Stimulated activated CD4-positive, alpha-beta T cell treated with anti-CD3 and anti-CD28 coated beads, Interleukin-12 subunit alpha, Interleukin-12 subunit beta, amount 100 ng/mL, for 48 hours (primary cell): ENCODE results near the gene C11orf86.
"Not testable (repeated sequence)": the region's sequence is repeated elsewhere in the genome, so short reads cannot be mapped to it uniquely, and the experiment has no call there.

Experiments used
- DNase-seq, 3 donors: peaks; one replicate each; pipeline ENCODE4 v3.0.0-alpha.2; 2020; ENCODE audit warnings: low read depth in 2 of 3, low spot score in 1 of 3

C11orf86 gene

GRCh38 chr11:66987924-66988637 is 13.0 kb downstream of the C11orf86 start:
- no peak for DNase-seq

DNA sequence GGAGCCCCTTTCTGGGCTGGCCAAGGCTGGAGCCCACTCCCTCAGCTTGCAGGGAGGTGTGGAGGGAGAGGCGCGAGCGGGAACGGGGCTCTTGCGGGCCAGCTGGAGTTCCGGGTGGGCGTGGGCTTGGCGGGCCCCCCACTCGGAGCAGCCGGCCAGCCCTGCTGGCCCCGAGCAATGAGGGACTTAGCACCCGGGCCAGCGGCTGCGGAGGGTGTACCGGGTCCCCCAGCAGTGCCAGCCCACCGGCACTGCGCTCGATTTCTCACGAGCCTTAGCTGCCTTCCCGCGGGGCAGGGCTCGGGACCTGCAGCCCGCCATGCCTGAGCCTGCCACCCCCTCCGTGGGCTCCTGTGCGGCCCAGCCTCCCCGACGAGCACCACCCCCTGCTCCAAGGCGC is 13.6 kb downstream of the C11orf86 start:
- DNase-seq: not testable (repeated sequence)

GRCh38 chr11:66989360-66989759 is 14.3 kb downstream of the C11orf86 start:
- DNase-seq: not testable (repeated sequence)

- DNase-seq: no peak
These were observed 16.9 kb downstream of the C11orf86 start for GRCh38 chr11:66992041-66992440.

DNA sequence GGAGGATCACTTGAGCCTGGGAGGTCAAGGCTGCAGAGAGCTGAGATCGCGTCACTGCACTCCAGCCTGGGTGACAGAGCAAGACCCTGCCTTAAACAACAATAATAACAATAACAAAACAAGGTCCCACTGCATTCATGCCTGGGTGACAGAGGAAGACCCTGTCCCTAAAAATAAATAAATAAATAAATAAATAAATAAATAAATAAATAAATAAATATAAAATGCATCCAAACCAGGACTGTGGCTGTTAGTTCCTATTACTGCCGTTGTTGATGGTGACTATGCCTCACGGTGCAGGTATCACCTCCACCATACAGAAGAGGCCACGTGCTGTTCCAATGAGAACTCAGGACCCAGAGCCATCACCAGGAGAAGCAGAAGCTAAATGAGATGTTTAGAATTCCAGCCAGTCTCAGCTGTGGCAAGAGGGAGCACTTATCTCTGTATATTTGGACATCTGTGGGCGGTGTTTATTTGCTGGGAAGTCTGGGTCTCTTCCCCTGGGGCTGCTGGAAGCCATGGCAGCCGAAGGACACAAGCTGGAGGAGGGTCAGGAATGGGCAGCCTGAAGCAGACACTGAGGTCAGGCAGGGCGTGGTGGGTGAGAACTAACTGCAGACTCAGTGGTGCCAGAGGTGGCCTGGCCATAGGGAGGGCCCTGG is 21.6 kb downstream of the C11orf86 start:
- DNase-seq: no peak

GRCh38 chr11:66999555-66999954 is 24.5 kb downstream of the C11orf86 start:
- no peak for DNase-seq

GRCh38 chr11:67001332-67001731 is 26.2 kb downstream of the C11orf86 start:
- no peak for DNase-seq

DNA sequence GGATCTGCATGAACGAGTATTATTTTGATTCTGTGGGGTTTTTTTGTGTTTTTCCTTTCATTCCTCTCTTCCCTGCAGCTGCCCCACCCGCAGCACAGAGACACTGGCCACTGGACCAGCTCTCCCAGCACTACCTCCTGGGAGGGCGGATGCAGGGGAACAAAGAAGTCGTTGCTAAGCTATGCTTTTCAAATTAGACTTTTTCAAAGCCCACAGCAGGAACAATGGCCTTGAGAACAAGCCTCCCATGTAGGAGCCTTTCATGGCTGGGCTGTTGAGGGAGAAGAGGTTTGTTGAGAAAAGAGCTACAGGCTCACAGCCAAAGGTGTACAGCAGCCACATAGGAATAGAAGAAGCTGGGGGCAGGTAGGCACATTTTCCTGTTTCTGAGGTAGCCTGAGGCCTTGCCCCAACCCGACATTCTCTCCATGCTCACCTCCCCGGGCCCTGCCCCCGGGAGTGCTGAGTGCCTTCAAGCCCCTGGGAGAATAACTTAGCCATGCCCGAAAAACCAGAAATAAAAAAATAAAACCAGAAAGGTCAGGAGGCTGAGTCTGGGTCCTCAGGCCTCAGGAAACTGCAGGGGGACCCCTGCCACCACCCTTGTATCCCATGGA is 27.3 kb downstream of the C11orf86 start:
- DNase-seq: no peak

GRCh38 chr11:67002921-67003411 is 27.9 kb downstream of the C11orf86 start:
- no peak for DNase-seq

GRCh38 chr11:67005200-67005599 is 30.1 kb downstream of the C11orf86 start:
- DNase-seq: not testable (repeated sequence)

GRCh38 chr11:67006029-67006884 is 31.2 kb downstream of the C11orf86 start:
- DNase-seq: peak in 2 of 3 donors; percentile 15 to 26

- DNase-seq: no peak
These were observed 32.0 kb downstream of the C11orf86 start for GRCh38 chr11:67007126-67007525.

DNA sequence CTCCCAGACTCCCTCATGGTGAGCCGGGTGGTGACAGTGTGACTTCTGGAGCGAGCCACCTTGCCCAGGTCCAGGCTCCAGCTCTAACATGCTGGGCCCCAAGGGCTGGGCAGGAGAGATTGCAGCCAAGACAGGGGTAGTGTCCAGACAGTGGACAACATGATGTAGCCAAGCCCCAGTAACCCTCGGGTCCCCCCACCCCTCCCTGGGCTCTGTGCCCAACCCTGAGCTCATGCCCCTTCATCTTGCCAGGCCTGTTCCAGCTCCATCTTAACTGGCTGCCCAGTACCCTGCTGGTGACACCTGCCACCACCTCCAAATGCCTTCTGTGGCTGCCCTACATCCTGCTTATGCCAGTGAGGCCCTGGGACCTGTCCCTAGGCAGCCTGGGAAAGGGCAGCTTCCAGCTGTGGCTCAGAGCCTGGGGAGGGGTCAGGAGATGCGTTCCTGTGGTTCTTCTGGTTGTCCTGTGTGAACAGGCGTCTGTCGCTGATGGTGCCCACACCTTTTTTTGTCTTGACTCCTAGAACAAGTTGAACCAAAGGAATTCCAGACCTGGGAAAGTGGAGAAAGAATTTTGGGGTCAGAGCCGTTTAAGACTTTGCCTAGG is 35.3 kb downstream of the C11orf86 start:
- DNase-seq: no peak

DNA sequence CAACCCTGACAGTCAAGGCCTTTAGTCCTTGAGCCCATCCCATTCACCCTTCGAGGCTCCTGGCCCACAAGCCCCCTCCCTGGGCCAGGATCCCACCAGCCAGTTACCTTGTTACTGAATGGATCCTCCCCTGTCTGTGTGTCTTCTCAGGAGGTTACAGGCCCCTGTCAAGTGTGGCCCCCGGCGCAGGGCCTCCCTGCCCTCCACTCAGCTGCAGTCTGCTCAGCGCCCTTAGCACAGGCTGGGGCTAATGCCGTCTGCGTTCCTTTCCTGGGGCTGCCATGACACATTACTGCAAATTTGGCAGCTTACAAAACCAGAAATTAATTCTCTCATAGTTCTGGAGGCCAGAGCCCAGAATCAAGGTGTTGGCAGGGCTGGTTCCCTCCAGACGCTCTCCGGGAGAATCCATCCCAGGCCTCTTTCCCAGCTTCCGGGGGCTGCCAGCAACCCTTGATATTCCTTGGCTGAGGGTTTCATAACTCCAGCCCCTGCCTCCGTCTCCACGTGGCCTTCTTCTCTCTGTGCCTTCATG is 38.5 kb downstream of the C11orf86 start:
- DNase-seq: no peak

GRCh38 chr11:67014343-67014742 is 39.2 kb downstream of the C11orf86 start:
- no peak for DNase-seq

GRCh38 chr11:67015048-67015447 is 39.9 kb downstream of the C11orf86 start:
- DNase-seq: no peak

DNA sequence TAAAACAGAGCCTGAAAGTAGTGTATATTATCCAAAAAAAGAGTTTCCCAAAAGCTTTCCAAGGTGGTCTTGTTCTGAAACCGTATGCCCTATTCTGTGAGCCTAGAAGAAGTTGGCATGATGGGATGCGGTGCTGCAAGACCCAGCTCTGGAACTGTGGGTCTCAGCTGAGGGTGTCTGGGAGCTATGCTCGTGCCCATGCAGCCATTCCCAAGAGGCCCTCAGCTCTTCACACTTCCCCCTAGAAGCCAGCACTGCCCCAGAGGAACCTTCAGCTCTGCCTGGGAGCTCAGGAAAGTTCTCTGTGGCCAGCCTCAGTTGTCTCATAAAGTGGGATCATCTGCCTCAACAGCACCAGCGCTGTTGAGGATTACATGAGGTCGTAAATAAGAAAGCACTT is 41.4 kb downstream of the C11orf86 start:
- no peak for DNase-seq

- no peak for DNase-seq
These were observed 45.8 kb downstream of the C11orf86 start for GRCh38 chr11:67020949-67021348.

DNA sequence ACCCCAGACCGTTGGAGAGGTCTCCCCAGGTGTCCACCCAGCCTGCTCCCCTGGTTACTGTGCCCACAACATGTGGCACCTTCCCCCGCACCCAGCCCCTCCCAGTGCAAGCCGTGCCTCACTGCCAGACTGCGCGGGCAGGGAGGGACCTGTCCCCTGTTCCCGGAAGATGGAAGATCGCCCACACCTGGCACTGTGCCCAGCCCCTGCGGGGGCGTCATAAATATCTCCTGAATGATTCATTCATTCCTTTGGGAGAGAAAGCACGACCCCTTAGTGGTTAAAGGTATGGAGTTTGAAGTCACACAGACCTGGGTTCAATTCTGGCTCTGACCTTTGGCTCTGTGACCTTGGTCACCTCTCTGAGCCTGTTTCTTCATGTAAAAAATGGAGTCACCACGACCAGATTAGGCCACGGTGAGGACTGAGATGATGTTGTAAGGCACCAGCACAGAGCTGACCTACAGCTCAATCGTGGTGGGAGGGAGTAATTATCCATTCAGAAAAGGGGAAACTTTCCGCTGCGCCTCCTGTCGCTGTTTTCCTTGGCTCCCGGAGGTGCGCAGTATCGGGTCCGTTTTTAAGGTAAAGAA is 47.3 kb downstream of the C11orf86 start:
- DNase-seq: no peak
